Type B pancreatic cell (in vitro differentiated cells): Measurements from ENCODE around the gene CNFN. TPM values are rescaled to one million over a fixed set of nuclear protein-coding genes. Genes with fewer than 3 reads are reported as not detected.

Source experiments
- DNase-seq: peaks from one replicate; pipeline ENCODE4 v3.0.0; 2021; ENCODE audit warnings: mixed read lengths; ENCODE audit not compliant: unreplicated experiment; ENCODE audit errors: extremely low spot score
- H3K27ac Mint-ChIP-seq: 2 replicates; pipeline ENCODE4 v1.8.0; 2021; ENCODE audit warnings: mild to moderate bottlenecking, mixed read lengths
- H3K27me3 Mint-ChIP-seq: 2 replicates; pipeline ENCODE4 v1.8.0; 2021; ENCODE audit warnings: mixed read lengths
- H3K36me3 Mint-ChIP-seq: 2 replicates; pipeline ENCODE4 v1.8.0; 2021; ENCODE audit warnings: mixed read lengths
- H3K4me1 Mint-ChIP-seq: one replicate; pipeline ENCODE4 v1.8.0; 2021; ENCODE audit warnings: mixed read lengths; ENCODE audit not compliant: unreplicated experiment
- H3K4me3 Mint-ChIP-seq: 2 replicates; pipeline ENCODE4 v1.8.0; 2021; ENCODE audit warnings: mild to moderate bottlenecking, mixed read lengths
- H3K9me3 Mint-ChIP-seq: 2 replicates; pipeline ENCODE4 v1.8.0; 2021; ENCODE audit warnings: mixed read lengths
- total RNA-seq: library from RNA; stranded (reverse); gene quantifications from 2 replicates; pipeline ENCODE4 v1.2.1, GENCODE V29; 2021; ENCODE audit warnings: low replicate concordance
- TF ChIP-seq, protein P1 (sequence below): fragments of 200-600 bp; sonication (generic); conservative IDR thresholded peaks from 2 replicates; pipeline ENCODE4 v1.5.0; 2021; ENCODE audit warnings: antibody characterized with exemption, mild to moderate bottlenecking

Gene CNFN
- total RNA-seq, 1 donor from 2014 or later = 3.3 TPM

DNA sequence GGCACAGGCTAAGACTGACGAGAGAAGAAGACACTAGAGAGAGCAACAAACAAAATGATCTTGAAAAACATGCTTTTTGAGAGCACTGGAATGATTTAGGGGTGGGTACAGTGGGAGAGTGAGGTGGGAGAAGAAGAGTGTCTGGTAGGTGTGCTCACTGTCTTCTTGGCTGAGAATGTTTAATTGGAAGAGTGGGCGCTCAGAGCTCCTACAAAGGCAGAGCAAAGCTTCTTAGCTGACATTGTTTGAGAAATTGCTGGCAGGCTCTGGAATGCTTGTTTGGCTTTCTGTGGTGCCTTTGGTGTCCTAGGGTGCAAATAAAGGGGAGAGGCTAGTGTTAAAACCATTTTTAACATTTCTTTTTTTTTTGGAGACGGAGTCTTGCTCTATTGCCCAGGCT, 38.6 kb upstream of the CNFN start:
- Mint-ChIP-seq H3K9me3 (no peaks in the 10 kb centered on the region), H3K36me3 (no peaks in the 10 kb centered on the region), H3K4me3 (no peak overlapping the region), H3K27ac (no peak overlapping the region), H3K4me1 (peaks cover 11% of the 10 kb centered on the region), H3K27me3 (peaks cover 7% of the 10 kb centered on the region)
- DNase-seq = no peak
- TF ChIP-seq, protein P1, sequence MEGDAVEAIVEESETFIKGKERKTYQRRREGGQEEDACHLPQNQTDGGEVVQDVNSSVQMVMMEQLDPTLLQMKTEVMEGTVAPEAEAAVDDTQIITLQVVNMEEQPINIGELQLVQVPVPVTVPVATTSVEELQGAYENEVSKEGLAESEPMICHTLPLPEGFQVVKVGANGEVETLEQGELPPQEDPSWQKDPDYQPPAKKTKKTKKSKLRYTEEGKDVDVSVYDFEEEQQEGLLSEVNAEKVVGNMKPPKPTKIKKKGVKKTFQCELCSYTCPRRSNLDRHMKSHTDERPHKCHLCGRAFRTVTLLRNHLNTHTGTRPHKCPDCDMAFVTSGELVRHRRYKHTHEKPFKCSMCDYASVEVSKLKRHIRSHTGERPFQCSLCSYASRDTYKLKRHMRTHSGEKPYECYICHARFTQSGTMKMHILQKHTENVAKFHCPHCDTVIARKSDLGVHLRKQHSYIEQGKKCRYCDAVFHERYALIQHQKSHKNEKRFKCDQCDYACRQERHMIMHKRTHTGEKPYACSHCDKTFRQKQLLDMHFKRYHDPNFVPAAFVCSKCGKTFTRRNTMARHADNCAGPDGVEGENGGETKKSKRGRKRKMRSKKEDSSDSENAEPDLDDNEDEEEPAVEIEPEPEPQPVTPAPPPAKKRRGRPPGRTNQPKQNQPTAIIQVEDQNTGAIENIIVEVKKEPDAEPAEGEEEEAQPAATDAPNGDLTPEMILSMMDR = no peak

DNA sequence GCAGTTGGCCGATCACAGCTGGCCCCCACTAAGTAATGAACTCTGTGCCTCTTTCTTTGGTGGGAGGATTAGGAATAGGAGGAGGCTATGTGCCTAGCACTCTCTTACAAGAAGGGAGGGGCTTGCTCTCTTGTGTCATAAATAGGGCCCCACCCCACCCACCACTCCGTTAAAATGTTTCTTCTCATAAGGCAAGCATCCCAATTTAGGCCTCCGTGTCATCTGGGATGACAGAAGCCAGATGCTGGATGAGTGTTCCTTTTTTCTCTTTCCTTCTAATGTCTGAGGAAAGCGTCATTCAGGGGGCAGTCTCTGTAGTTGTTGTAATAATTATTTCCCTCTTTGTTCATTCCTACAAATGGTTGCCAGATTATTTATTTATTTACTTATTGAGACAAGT, 37.2 kb upstream of the CNFN start, which contains the start of gene LIPE:
Gene LIPE, minus strand, starts transcription at position 76 of the 400 bp plus-strand sequence. CDS start 239 bp downstream, outside the sequence.
- H3K4me3 Mint-ChIP-seq = no peak within 1 kb of the TSS
- DNase-seq = no peak

DNA sequence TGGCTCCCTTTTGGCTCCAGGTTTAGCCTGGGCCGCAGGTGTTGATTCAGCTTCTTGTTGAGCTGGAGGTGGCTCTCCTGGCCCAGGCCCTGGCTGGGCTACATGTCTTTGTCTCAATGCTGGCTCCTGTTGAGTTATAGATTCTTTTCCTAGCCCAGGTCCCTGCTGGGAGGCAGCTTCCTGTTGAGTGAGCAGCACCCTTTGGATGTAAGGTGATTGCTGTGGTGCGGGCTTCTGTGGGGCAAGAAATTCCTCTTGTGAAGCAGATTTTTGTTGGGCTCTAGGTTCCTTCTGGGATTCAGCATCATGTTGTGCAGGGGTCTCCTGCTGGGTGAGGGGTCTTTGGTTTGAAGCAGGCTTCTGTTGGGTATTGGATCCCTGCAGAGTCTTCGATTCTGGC, 36.5 kb upstream of the CNFN start:
- peaks cover 14% of the 10 kb centered on the region for H3K4me1 Mint-ChIP-seq
- no peaks in the 10 kb centered on the region for H3K9me3 Mint-ChIP-seq
- H3K27me3 Mint-ChIP-seq = peaks cover 7% of the 10 kb centered on the region
- TF ChIP-seq, protein P1 = no peak
- DNase-seq = no peak
- no peak overlapping the region for H3K4me3 Mint-ChIP-seq
- H3K36me3 Mint-ChIP-seq = no peaks in the 10 kb centered on the region
- H3K27ac Mint-ChIP-seq = no peak overlapping the region

More for the DNA sequence above, 37.2 kb upstream of the CNFN start, which contains the start of gene LIPE:
- H3K4me1 Mint-ChIP-seq = peaks cover 8% of the 10 kb centered on the region
- H3K27ac Mint-ChIP-seq = no peak within 1 kb of the TSS
- H3K36me3 Mint-ChIP-seq = no peaks in the 10 kb centered on the region
- H3K9me3 Mint-ChIP-seq = no peaks in the 10 kb centered on the region
- TF ChIP-seq, protein P1 = no peak
- H3K27me3 Mint-ChIP-seq = peaks cover 7% of the 10 kb centered on the region

DNA sequence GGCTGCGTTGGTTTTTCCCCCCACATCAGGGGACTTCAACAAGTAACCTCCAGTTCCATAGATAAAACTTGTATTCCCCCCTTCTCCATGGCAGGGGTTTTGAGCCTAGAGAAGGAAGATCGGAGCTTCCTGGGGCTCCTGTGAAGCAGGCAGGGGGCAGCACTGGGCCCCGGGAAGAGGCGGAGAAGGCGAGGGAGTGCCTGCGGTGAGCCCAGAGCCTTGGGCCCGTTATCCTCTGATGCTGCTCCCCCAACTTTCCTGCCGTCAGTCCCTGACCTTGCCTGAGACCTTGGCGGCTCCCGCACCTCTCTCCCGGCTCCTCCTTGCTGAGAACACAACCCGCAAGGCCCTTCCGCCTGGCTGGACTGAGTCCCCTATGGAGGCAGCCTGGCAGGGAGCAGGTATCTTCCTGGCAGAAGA, 34.6 kb upstream of the CNFN start:
- Mint-ChIP-seq H3K27me3 (peaks cover 7% of the 10 kb centered on the region), H3K9me3 (no peaks in the 10 kb centered on the region), H3K4me3 (peak overlapping the region; percentile 97), H3K4me1 (peaks cover 28% of the 10 kb centered on the region), H3K36me3 (peaks cover 6% of the 10 kb centered on the region), H3K27ac (no peak overlapping the region)
- no peak for DNase-seq
- TF ChIP-seq, protein P1 = peak; percentile 50

DNA sequence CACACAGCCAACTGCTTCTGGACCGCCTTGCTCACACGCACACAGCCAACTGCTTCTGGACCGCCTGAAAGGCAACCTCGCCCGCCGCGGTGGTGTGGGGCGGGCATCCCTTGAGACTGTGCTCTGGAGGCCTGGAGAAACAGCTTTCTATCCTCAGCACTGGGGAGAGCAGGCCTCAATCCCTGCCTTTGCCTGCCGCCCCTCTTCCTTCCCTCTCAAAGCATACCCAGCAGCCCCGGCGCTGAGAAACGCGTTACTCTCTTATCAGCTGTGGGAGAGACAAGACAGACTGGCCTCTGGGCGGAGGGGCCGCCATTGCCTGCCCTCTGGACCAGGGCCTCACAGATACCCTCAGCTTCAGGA, 34.2 kb upstream of the CNFN start:
- H3K27ac Mint-ChIP-seq = no peak overlapping the region
- H3K27me3 Mint-ChIP-seq = peaks cover 7% of the 10 kb centered on the region
- peak overlapping the region; percentile 97 for H3K4me3 Mint-ChIP-seq
- peaks cover 28% of the 10 kb centered on the region for H3K4me1 Mint-ChIP-seq
- TF ChIP-seq, protein P1 = no peak
- peaks cover 6% of the 10 kb centered on the region for H3K36me3 Mint-ChIP-seq
- DNase-seq = no peak
- no peaks in the 10 kb centered on the region for H3K9me3 Mint-ChIP-seq
